Transverse colon (tissue), 4 donors: ENCODE results near the gene IFIH1. TPM values are rescaled to one million over a fixed set of nuclear protein-coding genes. Genes with fewer than 3 reads are reported as not detected.

Experiments used
- DNase-seq: peaks from one replicate; pipeline ENCODE4 v3.0.0-alpha.2; 2019
- H3K27ac ChIP-seq, 4 donors: fragments of 200-600 bp; sonication (generic); 2 replicates each; pipeline ENCODE4 v1.5.1; 2016 to 2018; ENCODE audit warnings: inconsistent platforms in 4 of 4
- H3K27me3 ChIP-seq: fragments of 200-600 bp; sonication (generic); 2 replicates; pipeline ENCODE4 v1.5.1; 2017; ENCODE audit warnings: inconsistent platforms
- H3K36me3 ChIP-seq, 4 donors: fragments of 200-600 bp; sonication (generic); 2 replicates each; pipeline ENCODE4 v1.5.1; 2017 to 2019; ENCODE audit warnings: inconsistent platforms in 4 of 4
- H3K4me1 ChIP-seq, 4 donors: fragments of 200-600 bp; sonication (generic); 2 replicates each; pipeline ENCODE4 v1.5.1; 2017 to 2020; ENCODE audit warnings: inconsistent platforms in 4 of 4
- H3K4me3 ChIP-seq, 4 donors: fragments of 200-600 bp; sonication (generic); 1 replicate in 1 of 4; 2 replicates in 3 of 4; pipeline versions ENCODE4 v1.5.1 to v1.6.1; 2017 to 2019; ENCODE audit warnings: inconsistent platforms in 4 of 4
- H3K9me3 ChIP-seq, 2 donors: fragments of 200-600 bp; sonication (generic); 2 replicates each; pipeline ENCODE4 v1.5.1; 2017 to 2019; ENCODE audit warnings: inconsistent platforms in 2 of 2
- EP300 ChIP-seq: sonication (generic); formaldehyde crosslinking; IDR thresholded peaks from one replicate; pipeline ENCODE4 v1.6.1; 2017; ENCODE audit warnings: antibody characterized with exemption, low read depth
- POLR2A ChIP-seq: fragments of 450-650 bp; IDR thresholded peaks from one replicate; pipeline ENCODE4 v1.6.1; 2016; ENCODE audit warnings: antibody characterized with exemption, mild to moderate bottlenecking, moderate library complexity
- POLR2AphosphoS5 ChIP-seq, 3 donors: sonication (generic); formaldehyde crosslinking; IDR thresholded peaks; one replicate each; pipeline ENCODE4 v1.6.1; 2016; ENCODE audit warnings: antibody characterized with exemption in 3 of 3
- WGBS, 2 donors: methylation state at CpG; one replicate each; pipeline ENCODE4 v1.1.5; 2018; ENCODE audit warnings: low coverage in 1 of 2; 5-methylcytosine and 5-hydroxymethylcytosine counted together
- in situ Hi-C, 4 donors: fragments of 200-750 bp; cut with MboI; loops; one replicate each; pipeline versions ENCODE4 v1.15.0 to v1.15.1; 2017; ENCODE audit warnings: low sequenced_read_pairs in 3 of 4, low pct_ligation_motif_present in 1 of 4, low pct_unique_long_range_greater_than_20kb in 1 of 4
- intact Hi-C: fragments of 100-400 bp; cut with DNase I; formaldehyde crosslinking; loops from one replicate; pipeline ENCODE4 v1.15.1; 2023; ENCODE audit warnings: low total_unique reads
- total RNA-seq, 4 donors: library from RNA; depleted of rRNA; stranded (reverse); fragments of >200 nt; gene quantifications; one replicate each; pipeline ENCODE4 v1.1.0, GENCODE V29; 2016
- TF ChIP-seq, protein P1 (sequence below), 5 experiments: fragments of 200-600 bp in 3 of 5; fragments of 450-650 bp in 2 of 5; sonication (generic) in 3 of 5; IDR thresholded peaks; 1 replicate in 2 of 5; 2 replicates in 3 of 5; pipeline ENCODE4 v1.5.1; 2016 to 2017; ENCODE audit warnings: antibody characterized with exemption in 5 of 5, inconsistent platforms in 3 of 5, mild to moderate bottlenecking in 2 of 5, moderate library complexity in 1 of 5

Gene IFIH1
- total RNA-seq, 4 donors from 2014 or later = 23.1 to 133 (median 29.5) TPM

DNA sequence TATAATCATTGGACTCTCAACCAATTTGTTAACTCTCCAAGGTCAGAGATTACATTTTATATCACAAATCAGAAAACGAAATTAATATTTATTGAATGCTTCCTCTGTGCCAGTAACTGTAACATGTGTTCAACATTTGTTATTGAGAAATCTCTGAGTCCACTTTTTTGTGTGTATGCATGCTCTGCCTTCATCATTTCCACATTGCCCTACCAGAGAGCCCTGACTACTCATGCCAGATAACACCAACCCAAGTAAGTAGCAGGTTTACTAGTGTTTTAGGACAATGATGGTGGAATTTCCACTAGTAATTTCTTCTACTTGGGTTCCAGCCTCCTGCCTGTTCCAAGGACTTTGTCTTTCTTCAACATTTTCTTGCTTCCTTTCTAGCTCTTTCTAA is 61.1 kb downstream of the IFIH1 start:
- Histone ChIP-seq H3K27me3 (no peaks in the 10 kb centered on the region), H3K9me3 (no peaks in the 10 kb centered on the region), H3K27ac (no peak overlapping the region), H3K36me3 (no peaks in the 10 kb centered on the region), H3K4me3 (no peak overlapping the region), H3K4me1 (peaks cover 0 to 11% (median 6%) of the 10 kb centered on the region in 4 donors)
- WGBS, 2 donors = 30 to 44% methylated on average over 1 of the region's 1 CpG
- intact Hi-C loops (no loop called here), in situ Hi-C loops (no loop called here)
- no peak for TF ChIP-seq EP300
- TF ChIP-seq POLR2A = no peak
- TF ChIP-seq POLR2AphosphoS5 (IDR thresholded peaks at IDR 0.05) = no peak
- TF ChIP-seq, protein P1, sequence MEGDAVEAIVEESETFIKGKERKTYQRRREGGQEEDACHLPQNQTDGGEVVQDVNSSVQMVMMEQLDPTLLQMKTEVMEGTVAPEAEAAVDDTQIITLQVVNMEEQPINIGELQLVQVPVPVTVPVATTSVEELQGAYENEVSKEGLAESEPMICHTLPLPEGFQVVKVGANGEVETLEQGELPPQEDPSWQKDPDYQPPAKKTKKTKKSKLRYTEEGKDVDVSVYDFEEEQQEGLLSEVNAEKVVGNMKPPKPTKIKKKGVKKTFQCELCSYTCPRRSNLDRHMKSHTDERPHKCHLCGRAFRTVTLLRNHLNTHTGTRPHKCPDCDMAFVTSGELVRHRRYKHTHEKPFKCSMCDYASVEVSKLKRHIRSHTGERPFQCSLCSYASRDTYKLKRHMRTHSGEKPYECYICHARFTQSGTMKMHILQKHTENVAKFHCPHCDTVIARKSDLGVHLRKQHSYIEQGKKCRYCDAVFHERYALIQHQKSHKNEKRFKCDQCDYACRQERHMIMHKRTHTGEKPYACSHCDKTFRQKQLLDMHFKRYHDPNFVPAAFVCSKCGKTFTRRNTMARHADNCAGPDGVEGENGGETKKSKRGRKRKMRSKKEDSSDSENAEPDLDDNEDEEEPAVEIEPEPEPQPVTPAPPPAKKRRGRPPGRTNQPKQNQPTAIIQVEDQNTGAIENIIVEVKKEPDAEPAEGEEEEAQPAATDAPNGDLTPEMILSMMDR (IDR thresholded peaks at IDR 0.05) = no peak
- DNase-seq = no peak

DNA sequence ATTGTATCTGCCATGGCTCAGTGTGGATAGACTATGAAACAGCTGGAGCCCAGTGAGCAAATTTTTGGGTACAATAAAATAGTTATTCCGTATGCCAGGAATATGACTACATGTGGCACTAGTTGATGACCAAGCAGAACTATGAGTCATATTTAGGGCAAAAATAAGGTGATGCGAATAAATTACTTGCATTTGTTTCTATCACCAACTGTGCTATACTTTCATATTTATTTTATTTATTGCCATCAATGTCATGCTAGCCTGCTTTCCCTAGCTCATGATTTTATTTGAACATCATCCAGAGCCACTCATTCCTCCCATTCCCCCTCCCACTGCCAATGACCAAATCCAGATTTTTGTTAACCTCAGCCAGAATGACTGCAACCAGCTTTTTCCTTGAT is 61.9 kb downstream of the IFIH1 start:
- peak overlapping the region in 2 of 4 donors; percentile 21 to 26 for H3K27ac ChIP-seq
- DNase-seq = no peak
- H3K4me1 ChIP-seq = peaks cover 0 to 6% (median 4%) of the 10 kb centered on the region in 4 donors
- no peaks in the 10 kb centered on the region for H3K27me3 ChIP-seq
- H3K4me3 ChIP-seq = no peak overlapping the region
- H3K36me3 ChIP-seq = no peaks in the 10 kb centered on the region
- no peaks in the 10 kb centered on the region for H3K9me3 ChIP-seq
- 77 to 83% methylated on average over 2 of the region's 2 CpGs for WGBS, 2 donors
- TF ChIP-seq POLR2AphosphoS5 (IDR thresholded peaks at IDR 0.05) (no peak), EP300 (no peak), POLR2A (no peak)
- TF ChIP-seq, protein P1 (IDR thresholded peaks at IDR 0.05) = no peak
- intact Hi-C loops (no loop called here), in situ Hi-C loops (no loop called here)

DNA sequence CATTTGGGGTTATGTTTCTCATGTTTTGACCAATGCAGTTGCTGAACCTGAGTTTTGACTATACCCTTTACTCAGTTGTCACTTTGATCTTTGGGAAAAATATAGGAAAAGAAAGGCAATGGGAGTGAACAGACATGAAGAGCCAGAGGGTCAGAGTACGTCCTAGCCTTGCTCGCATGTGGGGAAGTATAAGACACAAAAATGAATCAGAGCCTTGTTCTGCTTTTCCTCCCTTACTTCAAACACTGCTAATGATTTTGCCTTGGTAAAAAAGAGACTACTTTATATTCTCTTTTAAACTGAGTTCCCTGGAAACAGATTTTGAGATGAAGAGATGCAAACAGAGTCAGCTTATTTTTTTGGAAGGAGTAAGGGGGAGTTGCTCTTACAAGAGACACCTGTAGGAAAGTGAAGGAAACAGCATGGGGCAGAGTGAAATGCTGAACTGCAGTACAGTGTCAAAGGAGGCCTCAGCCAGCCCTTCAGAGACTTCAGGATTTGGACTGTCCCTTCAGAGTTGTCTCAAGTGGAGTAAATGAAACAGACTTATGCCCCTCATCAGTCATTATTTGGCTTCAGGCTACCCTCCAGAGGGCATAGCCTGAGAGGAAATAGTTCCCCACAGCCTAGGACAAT is 64.1 kb downstream of the IFIH1 start:
- Histone ChIP-seq H3K4me3 (no peak overlapping the region), H3K27me3 (no peaks in the 10 kb centered on the region), H3K36me3 (no peaks in the 10 kb centered on the region), H3K27ac (no peak overlapping the region), H3K9me3 (no peaks in the 10 kb centered on the region), H3K4me1 (no peaks in the 10 kb centered on the region)
- intact Hi-C loops (no loop called here), in situ Hi-C loops (no loop called here)
- no peak for DNase-seq
- WGBS, 2 donors = 67 to 78% methylated on average over 2 of the region's 2 CpGs
- TF ChIP-seq POLR2A (no peak), POLR2AphosphoS5 (IDR thresholded peaks at IDR 0.05) (no peak), EP300 (no peak)
- TF ChIP-seq, protein P1 (IDR thresholded peaks at IDR 0.05) = no peak

DNA sequence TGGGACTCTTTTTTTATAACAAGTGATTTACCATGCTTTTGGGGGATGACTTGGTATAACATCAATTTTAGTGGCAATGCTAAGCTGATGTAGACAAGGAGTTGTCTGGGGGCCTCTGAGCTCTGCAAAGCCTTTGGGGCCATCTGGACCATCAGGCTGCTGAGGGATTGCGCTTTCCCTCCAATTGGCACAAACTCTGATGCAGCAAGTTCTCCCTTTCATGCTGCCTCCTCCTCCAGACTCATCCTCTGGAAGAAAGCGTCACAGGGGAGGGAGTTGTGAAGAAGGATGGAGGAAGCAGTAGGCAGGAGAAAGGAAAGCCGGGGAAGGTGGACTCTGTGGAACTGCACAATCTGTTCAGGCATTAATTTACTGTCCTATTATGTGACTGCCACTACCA is 65.0 kb downstream of the IFIH1 start:
- intact Hi-C loops = no loop called here
- Histone ChIP-seq H3K4me1 (no peaks in the 10 kb centered on the region), H3K27me3 (no peaks in the 10 kb centered on the region), H3K36me3 (no peaks in the 10 kb centered on the region), H3K9me3 (no peaks in the 10 kb centered on the region), H3K4me3 (no peak overlapping the region), H3K27ac (no peak overlapping the region)
- 74 to 86% methylated on average over 3 of the region's 3 CpGs for WGBS, 2 donors
- DNase-seq = no peak
- TF ChIP-seq, protein P1 (IDR thresholded peaks at IDR 0.05) = no peak
- no peak for TF ChIP-seq EP300
- no peak for TF ChIP-seq POLR2A
- no peak for TF ChIP-seq POLR2AphosphoS5 (IDR thresholded peaks at IDR 0.05)
- in situ Hi-C loops = no loop called here
